ENCODE results near the gene KCNT2.
"Not testable (repeated sequence)": the region's sequence is repeated elsewhere in the genome, so short reads cannot be mapped to it uniquely, and the experiment has no call there.

KCNT2 gene

GRCh38 chr1:196308176-196308575 lies 300.1 kb downstream of the KCNT2 start:
- DNase-seq: no peak

DNA sequence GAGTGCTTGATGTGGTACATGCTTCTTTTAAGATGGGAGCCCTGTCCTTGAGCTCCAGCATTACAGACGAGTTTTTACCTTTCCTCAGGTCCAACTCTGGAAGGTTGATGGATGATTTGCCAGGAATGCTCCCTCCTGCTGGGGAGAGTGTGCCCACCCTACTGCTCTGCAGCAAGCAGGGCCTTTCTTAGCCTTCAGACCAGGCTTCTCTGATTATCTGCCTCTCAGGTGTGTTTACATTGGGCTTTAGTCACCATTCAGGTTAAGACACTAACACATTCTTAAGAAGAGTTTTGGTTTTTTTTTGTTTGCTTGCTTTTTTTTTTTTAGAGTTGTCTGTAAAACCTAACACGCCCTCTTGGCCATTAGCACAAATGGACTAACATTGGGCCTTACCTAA lies 301.8 kb downstream of the KCNT2 start:
- peak; percentile 11 for DNase-seq

GRCh38 chr1:196305216-196305615 lies 303.0 kb downstream of the KCNT2 start:
- peak; percentile 17 for DNase-seq

DNA sequence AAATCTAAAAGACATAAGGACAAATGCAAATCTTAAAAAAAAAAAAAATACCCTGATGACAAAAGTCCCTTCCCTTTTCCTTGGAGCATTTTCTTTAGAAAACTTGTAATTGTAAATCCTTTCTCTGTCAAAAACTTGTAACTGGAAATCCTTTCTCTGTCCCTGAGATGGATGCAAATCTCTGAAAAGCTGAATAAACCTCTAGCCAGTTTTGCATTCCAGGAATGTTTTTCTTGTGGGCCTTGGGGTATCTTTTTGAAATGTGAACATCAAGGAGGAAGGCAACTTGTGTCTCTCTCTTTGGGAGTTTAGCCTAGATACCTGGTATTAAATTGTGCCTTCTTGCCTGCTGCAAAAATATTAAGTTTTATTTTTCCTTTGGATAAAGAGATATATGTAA lies 305.3 kb downstream of the KCNT2 start:
- DNase-seq: no peak

GRCh38 chr1:196302420-196302819 lies 305.8 kb downstream of the KCNT2 start:
- DNase-seq: no peak

DNA sequence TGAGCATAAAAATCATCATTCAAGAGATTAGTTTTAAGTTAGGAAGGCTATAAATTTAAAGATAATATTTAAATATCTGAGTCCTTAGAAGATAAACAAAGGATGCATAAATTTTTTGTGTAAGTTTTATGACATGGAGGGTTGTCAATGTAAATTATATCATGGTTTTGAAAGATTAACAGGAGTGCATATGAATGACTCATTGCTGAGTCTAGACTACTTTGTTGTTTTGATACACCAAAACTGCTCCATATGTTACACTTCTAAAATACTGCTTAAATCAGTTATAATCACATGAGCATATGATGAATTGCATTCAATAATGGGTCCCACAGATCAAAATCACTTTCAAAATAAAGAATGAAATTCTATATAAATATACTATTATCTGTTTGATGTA lies 312.5 kb downstream of the KCNT2 start:
- peak; percentile 73 for DNase-seq

DNA sequence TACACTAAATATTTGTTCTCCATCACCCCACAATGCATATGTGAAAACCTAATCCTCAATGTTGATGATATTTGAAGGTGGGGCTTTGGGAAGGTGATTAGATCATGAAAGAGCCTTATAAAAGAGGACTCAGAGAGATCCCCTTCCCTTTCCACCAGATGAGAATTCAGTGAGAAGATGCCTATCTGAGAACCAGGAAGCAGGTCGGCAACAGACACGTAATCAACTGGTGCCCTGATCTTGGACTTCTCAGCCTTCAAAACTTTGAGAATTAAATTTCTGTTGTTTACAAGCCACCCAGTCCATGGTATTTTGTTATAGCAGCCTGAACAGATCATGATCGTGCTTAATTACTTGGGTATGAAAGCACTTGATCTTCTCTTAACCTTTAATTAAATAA lies 329.4 kb downstream of the KCNT2 start:
- no peak for DNase-seq

DNA sequence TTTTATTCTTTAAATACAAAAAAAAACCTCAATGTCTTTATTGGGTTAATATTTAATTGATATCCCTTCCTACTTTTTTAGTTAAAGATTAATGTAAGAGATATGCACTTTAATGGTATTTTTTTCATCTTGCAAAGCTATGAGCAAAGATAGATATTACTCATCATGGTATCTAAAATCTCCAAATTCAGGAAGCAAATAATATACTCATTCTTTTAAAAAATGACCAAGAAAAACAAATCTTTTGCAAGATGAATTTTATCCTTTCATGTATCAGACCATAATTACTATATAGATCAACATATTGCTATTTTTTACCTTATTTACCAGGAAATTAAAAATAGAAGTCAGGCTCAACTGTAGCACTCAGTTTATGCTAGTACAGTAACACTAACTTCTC lies 330.4 kb downstream of the KCNT2 start:
- no peak for DNase-seq

DNA sequence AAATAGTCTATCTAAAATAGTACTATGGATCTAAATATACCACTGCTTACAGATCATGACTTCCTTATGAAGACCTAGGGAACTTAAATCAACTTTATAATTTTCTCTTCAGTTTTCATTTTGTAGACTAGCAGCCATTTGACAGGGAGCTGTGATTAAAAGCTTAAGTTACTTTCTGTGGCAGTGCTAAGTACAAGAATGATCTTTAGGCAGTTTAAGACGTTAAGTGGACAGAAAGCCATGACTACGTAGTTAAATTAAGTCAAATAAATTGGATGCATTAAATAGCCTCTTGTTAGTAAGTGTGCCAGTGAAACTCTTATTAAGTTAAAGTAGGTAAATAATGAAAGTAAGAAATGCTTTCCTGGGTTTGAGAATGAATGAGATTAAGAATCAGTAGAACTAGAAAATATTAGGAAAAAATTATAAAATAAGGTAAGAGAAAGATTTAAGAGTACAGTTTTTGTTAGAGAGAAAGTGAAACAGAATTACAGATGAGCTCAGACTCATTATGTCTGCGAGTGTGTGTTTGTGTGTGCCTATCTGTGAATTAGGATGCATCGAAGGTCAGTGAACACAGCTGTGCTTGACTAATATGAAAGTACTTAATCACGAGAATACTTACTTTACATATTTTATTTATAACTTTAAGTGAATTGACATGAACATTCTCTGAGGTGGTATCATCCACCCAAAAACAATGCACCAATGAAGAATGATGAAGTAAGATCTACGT lies 336.9 kb downstream of the KCNT2 start:
- peak; percentile 24 for DNase-seq

GRCh38 chr1:196263086-196263485 lies 345.2 kb downstream of the KCNT2 start:
- DNase-seq: not testable (repeated sequence)

- no peak for DNase-seq
Observed at GRCh38 chr1:196260270-196260669, 348.0 kb downstream of the KCNT2 start.

GRCh38 chr1:196259316-196259715 lies 348.9 kb downstream of the KCNT2 start:
- no peak for DNase-seq

GRCh38 chr1:196255762-196256161 lies 352.5 kb downstream of the KCNT2 start:
- DNase-seq: no peak

- DNase-seq: no peak
Observed at GRCh38 chr1:196229546-196229945, 378.7 kb downstream of the KCNT2 start.

- no peak for DNase-seq
Observed at GRCh38 chr1:196214866-196215265, 393.4 kb downstream of the KCNT2 start.

GRCh38 chr1:196209983-196210382 lies 398.3 kb downstream of the KCNT2 start:
- no peak for DNase-seq

DNA sequence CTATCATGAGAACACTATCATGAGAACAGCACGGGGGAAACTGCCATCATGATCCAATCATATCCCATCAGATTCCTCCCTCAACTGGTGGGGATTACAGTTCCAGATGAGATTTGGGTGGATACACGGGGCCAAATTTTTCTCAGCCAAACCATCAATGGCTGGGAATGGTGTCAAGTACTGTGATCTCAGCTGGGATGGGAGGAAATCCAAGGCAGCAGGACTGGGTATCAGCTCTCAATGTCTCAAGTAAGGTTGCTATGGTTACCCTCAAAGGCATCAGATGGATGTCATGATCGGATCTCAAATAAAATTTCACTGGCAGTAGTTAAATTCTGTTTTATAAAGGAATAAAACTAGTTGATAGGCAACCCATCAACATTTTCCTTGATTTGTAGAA lies 399.0 kb downstream of the KCNT2 start:
- no peak for DNase-seq

- no peak for DNase-seq
Observed at GRCh38 chr1:196207612-196208217, 400.5 kb downstream of the KCNT2 start.

- DNase-seq: no peak
Observed at GRCh38 chr1:196205882-196206281, 402.4 kb downstream of the KCNT2 start.

DNA sequence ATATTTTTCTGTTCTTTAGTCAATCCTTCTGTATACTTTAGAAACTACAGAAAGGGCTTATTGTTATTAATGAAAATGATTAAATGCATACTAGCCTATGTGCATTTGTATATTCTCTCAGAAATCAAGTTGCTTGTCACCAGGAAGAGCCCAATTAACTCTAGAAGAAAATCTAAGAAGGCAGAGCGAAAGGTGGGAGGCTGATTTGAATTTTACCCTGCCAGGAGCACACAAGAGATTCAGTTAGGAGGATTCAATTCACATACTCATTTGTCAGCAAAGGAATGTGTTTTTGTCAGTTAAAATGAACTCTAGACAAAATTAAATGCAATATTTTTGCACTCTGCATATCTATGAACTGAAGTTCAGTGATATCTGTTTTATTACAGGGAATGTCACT lies 411.8 kb downstream of the KCNT2 start:
- no peak for DNase-seq

GRCh38 chr1:196193896-196194559 lies 414.2 kb downstream of the KCNT2 start:
- DNase-seq: no peak

- DNase-seq: no peak
Observed at GRCh38 chr1:196183941-196184340, 424.3 kb downstream of the KCNT2 start.

- peak; percentile 65 for DNase-seq
Observed at GRCh38 chr1:196181594-196181878, 426.7 kb downstream of the KCNT2 start.

DNA sequence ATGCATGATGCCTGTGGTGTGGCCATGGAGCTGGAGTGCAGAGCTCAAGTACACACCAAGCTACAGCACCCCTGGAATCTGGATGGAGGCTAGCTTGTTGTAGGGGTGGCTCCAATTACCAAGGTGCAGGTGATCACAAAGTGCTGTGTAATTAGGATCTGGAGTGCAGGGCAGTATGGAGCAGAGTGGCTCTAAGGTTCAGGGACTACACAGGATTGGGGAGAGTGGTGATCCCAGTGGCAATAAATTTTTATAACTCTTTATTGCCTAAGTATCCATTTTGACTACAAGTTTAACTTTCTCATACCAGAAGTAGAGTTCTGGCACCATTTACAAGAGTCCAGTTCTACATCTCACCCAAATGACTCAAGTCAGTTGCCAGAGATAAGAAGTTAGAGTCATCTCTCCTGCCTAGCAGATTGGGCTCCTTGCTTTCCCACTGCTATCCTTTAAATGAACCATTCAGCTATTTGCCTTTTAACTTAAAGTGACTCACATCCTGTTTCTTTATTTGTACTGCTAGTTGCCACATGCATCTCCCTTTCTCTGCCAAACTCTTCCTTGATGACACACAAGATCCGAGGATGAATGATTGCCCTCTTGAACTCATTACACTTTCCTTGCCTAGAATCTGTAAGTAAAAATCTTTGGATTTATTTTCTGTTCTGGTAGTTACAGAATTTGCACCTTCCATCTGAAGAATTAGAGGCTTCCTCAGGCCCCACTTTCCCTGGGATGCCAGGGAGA lies 427.2 kb downstream of the KCNT2 start:
- DNase-seq: peak; percentile 72

Data from NCI-H69 (cell line).